NCI-H345 treated with DMSO at 0.1 percent for 48 hours (cell line): ENCODE data around the gene SLC43A2.

Source experiments
- DNase-seq: peaks from one replicate; lab custom pipeline; 2025; ENCODE audit not compliant: unreplicated experiment; lab: John Stamatoyannopoulos, UW

Gene SLC43A2

DNA sequence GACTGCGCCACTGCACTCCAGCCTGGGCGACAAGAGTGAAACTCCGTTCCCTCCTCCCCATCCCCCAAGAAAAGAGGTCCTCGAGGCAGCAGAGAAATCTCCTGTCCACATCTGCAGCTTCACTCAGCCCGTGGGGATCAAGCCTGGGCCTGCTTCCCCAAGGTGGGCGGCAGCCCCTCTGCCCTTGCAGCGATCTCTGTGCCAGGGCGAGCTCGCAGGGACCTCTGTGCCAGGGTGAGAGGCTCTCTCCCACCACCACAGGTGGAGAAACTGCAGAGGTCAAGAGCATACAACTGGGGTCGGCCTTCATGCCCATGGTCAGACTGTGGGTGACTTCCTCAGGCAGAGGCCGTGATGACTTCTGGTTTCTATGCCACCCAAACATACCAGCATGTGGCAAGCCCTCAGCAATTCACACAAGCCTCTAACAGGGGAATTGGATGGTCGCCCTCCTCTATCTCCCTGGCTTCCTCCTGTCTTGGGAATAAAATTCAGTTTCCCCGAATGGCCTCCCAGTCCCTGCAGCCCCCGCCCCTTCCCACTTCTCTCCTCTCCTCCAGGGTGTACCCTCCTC lies 5.5 kb downstream of the SLC43A2 start:
- DNase-seq = no peak

DNA sequence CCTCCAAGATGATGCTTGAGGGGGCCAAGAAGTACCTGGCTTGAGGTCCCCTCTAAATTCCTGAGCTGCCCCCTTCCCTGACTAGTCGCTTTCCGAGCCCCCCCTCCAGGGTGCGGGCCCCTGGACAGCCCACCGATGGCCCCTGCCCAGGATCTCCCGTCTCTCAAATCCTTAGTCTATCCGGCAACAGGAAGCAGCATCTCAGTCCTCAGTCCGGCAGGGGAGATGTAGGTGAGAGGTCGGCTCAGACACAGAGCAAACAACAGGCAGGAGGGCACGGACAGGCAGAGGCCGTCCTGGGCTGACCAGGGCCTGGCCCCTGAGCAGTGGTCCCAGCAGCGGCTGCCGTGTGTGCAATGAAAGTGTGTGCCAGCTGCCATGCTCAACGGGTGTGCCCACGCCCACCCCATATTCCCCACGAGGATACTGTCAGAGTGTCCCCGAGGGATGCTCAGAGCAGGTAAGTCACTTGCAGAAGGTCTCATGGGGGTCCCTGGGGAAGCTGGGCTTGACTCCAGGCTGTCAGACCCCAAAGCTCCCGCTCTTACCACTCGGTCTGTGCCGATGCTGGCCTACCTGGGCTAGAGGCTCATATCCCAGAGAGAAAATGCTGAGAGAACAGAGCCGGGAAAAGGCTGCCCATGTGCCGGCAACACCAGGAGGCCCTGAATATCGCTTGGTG lies 7.2 kb downstream of the SLC43A2 start:
- no peak for DNase-seq

DNA sequence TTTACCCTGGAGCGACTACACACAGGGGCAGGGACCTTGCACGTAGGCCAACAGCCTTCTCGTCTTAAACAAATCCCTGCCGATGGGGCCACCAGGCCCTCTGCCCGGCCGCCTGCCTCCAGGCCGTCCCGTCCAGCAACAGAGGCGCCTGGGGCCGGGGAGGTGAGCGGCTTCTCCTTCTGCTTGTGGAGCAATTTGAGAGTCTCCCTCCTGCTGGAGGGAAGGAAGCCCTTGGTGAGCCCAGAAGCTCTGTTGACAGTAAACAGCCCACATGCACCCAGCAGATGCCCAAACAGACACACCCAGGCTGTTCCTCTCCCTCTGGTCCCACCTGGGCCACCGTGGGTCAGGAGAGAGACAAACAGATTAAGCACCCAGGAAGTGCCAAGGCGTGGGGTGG lies 8.1 kb downstream of the SLC43A2 start:
- no peak for DNase-seq

GRCh38 chr17:1617620-1618174 lies 10.9 kb downstream of the SLC43A2 start:
- no peak for DNase-seq

- DNase-seq = no peak
Observed at GRCh38 chr17:1616101-1616500, 12.5 kb downstream of the SLC43A2 start.

GRCh38 chr17:1612400-1612799 lies 16.2 kb downstream of the SLC43A2 start:
- DNase-seq = no peak

DNA sequence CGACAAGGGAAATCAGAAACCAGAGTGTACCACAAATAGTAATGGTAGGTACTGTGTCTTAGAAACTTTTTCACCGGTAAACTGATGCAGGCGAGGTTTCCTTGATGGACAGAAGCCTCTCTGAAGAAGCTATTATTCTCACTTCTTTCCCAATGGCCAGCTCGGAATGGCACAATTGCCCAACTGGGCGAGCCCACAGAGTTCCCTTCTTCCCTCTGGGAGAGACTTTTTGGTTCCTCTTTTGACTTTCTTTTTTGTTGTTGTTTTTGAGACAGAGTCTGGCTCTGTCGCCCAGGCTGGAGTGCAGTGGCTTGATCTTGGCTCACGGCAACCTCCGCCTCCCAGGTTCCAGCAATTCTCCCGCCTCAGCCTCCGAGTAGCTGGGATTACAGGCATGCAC lies 16.9 kb downstream of the SLC43A2 start:
- no peak for DNase-seq

DNA sequence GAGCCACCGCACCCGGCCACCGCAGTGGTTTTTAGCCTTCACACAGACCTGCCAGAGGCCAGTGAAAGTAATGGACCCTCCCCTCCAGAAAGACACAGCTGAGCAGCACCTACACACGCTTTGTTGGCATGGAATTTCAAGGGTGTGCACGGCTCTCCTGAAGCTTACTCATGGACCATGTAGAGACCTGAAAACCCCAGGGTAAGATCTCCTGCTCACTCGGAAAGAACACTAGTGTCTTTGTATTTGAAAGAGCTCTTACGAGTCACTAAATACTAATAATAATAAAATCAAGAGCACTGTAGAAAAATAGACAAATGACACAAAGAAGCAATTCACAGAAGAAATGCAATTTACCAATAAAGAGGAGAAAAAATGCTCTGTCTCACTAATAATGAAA lies 20.0 kb downstream of the SLC43A2 start:
- no peak for DNase-seq

- DNase-seq = no peak
Observed at GRCh38 chr17:1607971-1608320, 20.7 kb downstream of the SLC43A2 start.

GRCh38 chr17:1606352-1606985 lies 22.2 kb downstream of the SLC43A2 start:
- DNase-seq = no peak

DNA sequence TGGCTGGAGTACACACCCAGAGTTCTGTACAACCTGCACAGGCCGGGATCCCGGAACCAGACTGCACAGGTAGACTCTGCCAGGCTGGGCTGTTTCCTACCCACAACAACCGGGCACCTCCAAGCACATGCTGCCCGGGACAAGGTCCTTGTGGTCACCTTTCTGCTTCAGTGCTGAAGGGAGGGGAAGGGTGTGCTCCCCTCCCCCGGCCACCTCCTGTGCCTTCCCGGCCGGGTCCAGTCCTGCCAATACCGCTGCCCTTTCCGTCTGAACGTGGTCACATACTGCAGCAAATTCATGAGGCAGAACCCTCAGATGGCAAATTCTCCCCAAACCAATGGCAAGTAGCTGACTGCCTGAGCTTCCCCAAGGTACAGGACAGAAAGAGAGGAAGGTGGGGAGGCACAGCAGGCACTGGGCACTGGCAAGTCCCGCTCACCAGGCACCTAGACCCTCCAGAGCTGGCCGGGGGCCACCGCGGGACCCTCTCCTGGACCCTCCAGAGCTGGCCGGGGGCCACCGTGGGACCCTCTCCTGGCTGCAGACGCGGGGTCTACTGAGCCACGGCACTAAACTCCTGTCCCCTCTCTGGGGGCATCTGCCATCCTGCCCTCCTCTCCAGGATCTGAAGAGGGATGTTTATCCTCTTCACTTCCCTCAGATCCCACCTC lies 22.8 kb downstream of the SLC43A2 start:
- DNase-seq = no peak

DNA sequence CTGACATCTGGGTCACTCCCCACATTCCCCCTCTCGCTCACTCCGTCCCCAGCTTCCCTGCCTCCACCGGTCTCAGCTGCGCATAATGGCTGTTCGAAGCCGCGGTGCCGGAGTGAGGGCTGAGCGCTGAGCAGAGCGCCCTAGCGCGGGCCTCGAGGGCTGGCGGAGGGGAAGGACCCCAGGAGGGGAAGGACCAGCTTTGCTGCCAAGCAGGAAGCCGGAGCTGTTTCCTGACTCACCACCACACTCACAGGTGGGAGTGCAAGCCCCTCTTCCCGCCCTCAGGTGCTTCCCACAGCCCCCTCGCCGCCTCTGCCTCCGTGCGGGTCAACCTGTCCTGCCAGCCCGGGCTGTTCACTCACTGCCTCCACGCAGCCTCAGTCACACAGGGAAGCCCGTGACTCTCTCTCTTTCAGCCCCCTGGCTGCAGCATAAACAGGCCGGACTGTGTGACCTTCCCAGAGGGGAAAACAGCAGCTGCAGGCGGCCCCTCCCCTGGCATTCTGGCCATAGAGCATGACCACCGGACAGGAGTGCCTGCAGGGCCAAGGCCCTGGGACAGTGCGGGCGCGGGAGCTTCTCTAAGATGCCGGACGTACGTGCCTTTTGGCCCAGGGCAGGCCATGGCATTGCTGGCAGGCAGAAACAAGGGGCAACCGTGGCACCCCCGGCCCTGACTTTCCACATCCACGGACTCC lies 23.7 kb downstream of the SLC43A2 start:
- DNase-seq = no peak

- no peak for DNase-seq
Observed at GRCh38 chr17:1601571-1601970, 27.1 kb downstream of the SLC43A2 start.

DNA sequence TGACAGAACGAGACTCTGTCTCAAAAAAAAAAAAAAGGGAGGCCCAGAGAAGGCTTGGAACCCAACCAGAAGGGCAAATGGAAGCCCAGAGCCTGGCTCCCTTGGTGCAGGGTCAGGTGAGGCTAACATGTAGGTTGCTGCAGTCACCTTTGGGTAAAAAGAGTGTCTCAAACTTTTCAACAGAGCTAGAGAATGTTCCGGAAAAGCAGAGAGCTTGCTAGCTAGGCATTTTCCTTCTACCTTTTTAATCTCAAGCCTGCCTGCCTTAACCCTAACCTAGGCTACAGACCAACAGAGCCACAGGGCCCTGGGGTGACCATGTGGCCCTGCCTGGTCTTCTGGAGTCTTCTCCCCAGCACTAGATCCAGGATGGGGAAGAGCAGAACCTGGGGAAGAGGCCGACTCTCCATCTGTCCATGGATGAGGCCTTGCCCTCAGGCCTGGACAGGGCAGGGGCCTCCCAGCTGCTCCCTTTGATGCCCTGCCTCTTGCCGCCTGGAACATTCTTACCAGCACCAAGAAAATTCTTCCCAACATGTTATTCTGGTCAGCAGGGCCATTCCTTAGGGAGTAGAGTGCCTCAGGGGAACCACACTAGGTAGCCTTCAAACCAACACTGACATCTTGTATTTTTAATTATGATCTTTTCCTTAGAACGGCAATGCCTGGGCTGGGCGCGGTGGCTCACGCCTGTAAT lies 30.1 kb downstream of the SLC43A2 start:
- no peak for DNase-seq

GRCh38 chr17:1597861-1598342 lies 30.7 kb downstream of the SLC43A2 start:
- DNase-seq = no peak

- DNase-seq = no peak
Observed at GRCh38 chr17:1593630-1593931, 35.1 kb downstream of the SLC43A2 start.

- no peak for DNase-seq
Observed at GRCh38 chr17:1592751-1593629, 35.6 kb downstream of the SLC43A2 start.

DNA sequence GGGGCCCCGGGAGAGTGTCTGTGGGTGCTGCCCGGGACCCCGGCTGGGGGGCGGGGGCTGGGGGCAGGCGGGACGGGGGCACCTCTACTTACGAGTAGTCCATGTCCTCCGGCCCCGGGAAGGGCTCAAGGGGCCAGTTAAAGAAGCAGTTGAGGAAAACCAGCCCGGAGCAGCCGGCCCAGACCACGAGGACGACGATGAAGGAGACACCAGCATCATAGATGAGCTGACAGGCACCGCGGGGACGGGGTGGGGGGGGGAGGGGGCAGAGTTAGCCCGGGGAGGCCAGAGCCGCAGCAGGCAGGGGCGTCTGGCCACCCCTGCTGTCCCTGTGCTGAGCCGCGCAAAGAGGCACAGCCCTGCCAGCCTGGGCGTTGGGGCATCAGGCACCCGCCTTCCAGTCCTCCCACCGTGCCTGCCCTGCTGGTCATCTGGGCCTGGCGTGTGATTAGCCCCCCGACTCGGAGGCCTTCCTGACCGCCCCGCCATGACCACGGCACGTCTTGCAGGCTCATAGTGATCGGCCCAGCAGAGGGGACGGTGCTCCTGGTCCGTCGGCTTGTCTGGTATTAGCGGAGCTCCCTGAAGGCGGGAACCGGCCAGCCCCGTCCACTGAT lies 37.1 kb downstream of the SLC43A2 start:
- DNase-seq = no peak

GRCh38 chr17:1590747-1591473 lies 37.7 kb downstream of the SLC43A2 start:
- DNase-seq = no peak
